Neural crest cell (in vitro differentiated cells): Measurements from ENCODE around the gene ARHGEF25. TPM values are rescaled to one million over a fixed set of nuclear protein-coding genes. Genes with fewer than 3 reads are reported as not detected.

Experiments
- DNase-seq: peaks from one replicate; pipeline ENCODE4 v3.0.0; 2021; ENCODE audit warnings: low read depth, mixed read lengths, low spot score
- H3K27ac Mint-ChIP-seq: one replicate; pipeline ENCODE4 v1.8.0; 2021; ENCODE audit warnings: mild to moderate bottlenecking, mixed read lengths; ENCODE audit not compliant: unreplicated experiment
- H3K27me3 Mint-ChIP-seq: 2 replicates; pipeline ENCODE4 v1.8.0; 2021; ENCODE audit warnings: low read depth, mild to moderate bottlenecking, mixed read lengths
- H3K36me3 Mint-ChIP-seq: 2 replicates; pipeline ENCODE4 v1.8.0; 2021; ENCODE audit warnings: low read depth, mild to moderate bottlenecking, mixed read lengths
- H3K4me1 Mint-ChIP-seq: 2 replicates; pipeline ENCODE4 v1.8.0; 2021; ENCODE audit warnings: mixed read lengths
- H3K4me3 Mint-ChIP-seq: one replicate; pipeline ENCODE4 v1.8.0; 2021; ENCODE audit warnings: mild to moderate bottlenecking, mixed read lengths
- H3K9me3 Mint-ChIP-seq: 2 replicates; pipeline ENCODE4 v1.8.0; 2021; ENCODE audit warnings: mixed read lengths
- CTCF ChIP-seq: fragments of 200-600 bp; sonication (generic); conservative IDR thresholded peaks from 2 replicates; pipeline ENCODE4 v1.5.0; 2021; ENCODE audit warnings: antibody characterized with exemption, mild to moderate bottlenecking
- total RNA-seq: library from RNA; stranded (reverse); gene quantifications from 2 replicates; pipeline ENCODE4 v1.2.1, GENCODE V29; 2021

Gene ARHGEF25
- total RNA-seq, 1 donor from 2014 or later = 43.8 TPM

DNA sequence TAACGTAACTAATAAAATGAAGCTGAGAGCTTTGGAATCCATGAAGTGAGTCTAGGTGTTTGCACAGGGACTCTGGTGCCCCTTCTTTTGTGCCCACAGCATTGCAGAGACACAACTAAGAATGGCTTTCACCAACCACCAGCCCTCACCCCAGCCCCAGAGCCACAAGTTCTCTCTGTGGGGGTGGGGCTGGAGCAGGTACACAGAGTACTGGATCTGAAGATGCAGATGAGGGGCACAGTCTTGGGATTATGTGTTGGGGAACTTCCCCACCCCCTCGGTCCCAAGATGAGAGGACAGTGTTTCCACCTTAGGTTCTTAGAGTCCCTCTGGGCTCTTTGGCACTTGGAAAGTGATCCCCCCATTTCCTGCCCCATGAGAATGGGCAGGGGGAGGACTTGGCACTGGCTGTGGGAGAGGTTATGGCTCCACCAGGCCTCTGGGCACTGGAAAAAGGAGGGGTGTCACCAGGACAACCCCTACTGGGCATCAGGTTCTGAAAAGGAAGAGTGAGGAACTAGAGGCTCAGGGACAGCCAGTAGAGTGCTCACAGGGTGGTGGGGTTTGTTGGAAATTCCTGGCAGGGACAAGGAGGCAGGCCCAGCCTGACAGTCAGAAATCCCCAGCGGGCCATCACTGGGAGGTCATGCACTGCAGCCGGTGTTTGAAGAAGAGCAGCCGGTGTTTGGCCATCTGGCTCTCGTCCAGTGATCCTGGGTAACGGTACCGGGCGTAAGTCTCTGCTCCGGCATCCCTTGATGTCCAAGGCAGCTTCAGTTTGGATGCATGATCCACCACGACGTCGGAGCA, 15.1 kb downstream of the ARHGEF25 start:
- H3K4me3 Mint-ChIP-seq = no peak overlapping the region

GRCh38 chr12:57626921-57627445, 15.7 kb downstream of the ARHGEF25 start:
- peaks cover 63% of the 10 kb centered on the region for H3K27me3 Mint-ChIP-seq
- no peak overlapping the region for H3K4me3 Mint-ChIP-seq
- H3K4me1 Mint-ChIP-seq = peaks cover 23% of the 10 kb centered on the region
- H3K27ac Mint-ChIP-seq = no peak overlapping the region
- peaks cover 5% of the 10 kb centered on the region for H3K36me3 Mint-ChIP-seq
- TF ChIP-seq CTCF = no peak
- no peaks in the 10 kb centered on the region for H3K9me3 Mint-ChIP-seq
- no peak for DNase-seq

More for the DNA sequence above, 15.1 kb downstream of the ARHGEF25 start:
- DNase-seq = no peak
- H3K36me3 Mint-ChIP-seq = peaks cover 7% of the 10 kb centered on the region
- TF ChIP-seq CTCF = no peak
- H3K27ac Mint-ChIP-seq = no peak overlapping the region
- peaks cover 24% of the 10 kb centered on the region for H3K4me1 Mint-ChIP-seq
- no peaks in the 10 kb centered on the region for H3K9me3 Mint-ChIP-seq
- H3K27me3 Mint-ChIP-seq = peaks cover 64% of the 10 kb centered on the region

DNA sequence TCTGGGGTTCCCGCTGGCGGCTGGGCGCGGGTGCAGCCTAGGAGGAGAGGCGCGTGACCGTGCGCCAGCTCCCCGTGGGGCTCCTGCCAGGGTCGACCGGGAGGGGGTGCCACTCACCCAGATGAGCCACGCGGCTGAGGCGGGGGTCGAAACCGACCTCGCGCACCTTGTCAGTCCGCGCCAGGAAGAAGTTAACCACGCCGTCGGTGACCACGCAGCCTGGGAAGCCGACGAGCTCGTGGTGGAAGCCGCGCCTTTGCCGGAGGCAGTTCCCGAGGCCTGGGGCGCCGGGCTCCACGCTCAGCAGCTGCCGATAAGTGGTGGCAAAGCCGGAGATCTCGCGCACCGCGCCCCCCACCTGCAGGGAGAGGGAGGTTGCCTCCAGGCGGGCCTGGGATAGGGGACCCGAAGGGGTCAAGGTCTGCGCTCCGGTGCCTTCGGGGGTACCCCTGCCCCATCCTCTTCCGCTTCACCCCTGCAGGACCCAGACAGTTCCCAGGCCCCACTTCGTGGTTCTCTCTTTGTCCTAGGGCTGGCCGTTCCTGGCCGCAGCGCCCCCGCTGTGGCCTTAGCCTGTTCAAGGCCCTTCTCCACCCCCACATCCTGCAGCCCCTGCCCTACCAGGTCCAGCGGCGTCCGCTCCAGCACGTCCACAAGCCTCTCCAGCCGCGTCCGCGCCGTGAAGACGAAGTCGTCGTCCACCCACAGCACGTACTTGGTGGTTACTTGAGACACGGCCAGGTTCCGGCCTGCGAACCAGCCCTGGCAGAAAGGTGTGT, 16.5 kb downstream of the ARHGEF25 start:
- DNase-seq = no peak
- no peak overlapping the region for H3K4me3 Mint-ChIP-seq
- no peak overlapping the region for H3K27ac Mint-ChIP-seq
- peaks cover 61% of the 10 kb centered on the region for H3K27me3 Mint-ChIP-seq
- H3K4me1 Mint-ChIP-seq = peaks cover 20% of the 10 kb centered on the region
- peaks cover 3% of the 10 kb centered on the region for H3K36me3 Mint-ChIP-seq
- TF ChIP-seq CTCF = no peak
- no peaks in the 10 kb centered on the region for H3K9me3 Mint-ChIP-seq

DNA sequence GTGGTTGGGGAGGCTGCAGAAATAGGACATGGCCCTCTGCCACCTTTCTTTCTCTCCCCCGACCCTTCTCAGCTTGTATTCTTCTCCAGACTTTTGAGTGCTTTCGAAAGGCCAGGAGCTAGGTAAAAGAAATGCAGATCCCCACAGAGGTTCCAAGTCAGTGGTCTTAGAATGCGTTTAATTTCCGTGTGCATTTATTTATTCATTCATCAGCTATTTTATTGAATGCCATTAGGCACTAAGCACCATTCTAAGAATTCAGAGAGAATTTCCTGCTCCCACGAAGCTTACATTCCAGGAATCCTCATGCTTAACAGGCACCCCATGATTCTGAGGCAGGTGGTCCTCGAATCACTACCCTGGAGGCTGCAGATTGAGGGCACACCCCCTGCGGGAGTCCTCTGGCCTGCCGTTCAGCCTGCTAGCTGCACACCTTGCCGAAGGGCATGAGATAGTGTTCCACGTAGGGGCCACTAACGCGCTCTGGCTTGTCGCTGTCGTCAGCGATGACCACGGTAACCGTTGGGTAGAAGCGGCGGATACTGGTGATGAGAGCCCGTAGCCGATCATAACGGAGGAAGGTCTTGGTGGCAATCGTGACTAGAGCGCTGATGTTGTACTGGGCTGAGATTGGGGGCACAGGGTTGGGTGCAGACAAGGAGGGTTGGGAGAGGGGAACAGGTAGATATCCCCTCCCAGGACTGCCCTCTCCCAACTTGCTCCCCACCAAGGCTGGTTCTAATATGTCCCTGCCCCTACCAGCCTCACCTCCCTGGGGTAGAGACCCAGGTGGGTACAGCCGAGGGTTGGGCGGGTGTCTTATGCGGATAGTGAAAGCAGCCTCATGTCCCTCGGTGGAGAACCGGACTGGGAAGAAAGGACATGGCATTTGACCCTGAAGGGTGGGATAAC, 17.3 kb downstream of the ARHGEF25 start:
- H3K4me1 Mint-ChIP-seq = peaks cover 25% of the 10 kb centered on the region
- peaks cover 3% of the 10 kb centered on the region for H3K36me3 Mint-ChIP-seq
- no peak overlapping the region for H3K4me3 Mint-ChIP-seq
- H3K27me3 Mint-ChIP-seq = peaks cover 58% of the 10 kb centered on the region
- no peak for DNase-seq
- H3K27ac Mint-ChIP-seq = no peak overlapping the region
- H3K9me3 Mint-ChIP-seq = no peaks in the 10 kb centered on the region
- no peak for TF ChIP-seq CTCF
